GM19397 (cell line): ENCODE data around the gene PRKCH.

Source experiments
- ATAC-seq: cut with Tn5 transposase; IDR thresholded peaks from one replicate; pipeline ENCODE4 v1.9.1; 2021; ENCODE audit warnings: mild to moderate bottlenecking, moderate library complexity; ENCODE audit not compliant: unreplicated experiment

Gene PRKCH

DNA sequence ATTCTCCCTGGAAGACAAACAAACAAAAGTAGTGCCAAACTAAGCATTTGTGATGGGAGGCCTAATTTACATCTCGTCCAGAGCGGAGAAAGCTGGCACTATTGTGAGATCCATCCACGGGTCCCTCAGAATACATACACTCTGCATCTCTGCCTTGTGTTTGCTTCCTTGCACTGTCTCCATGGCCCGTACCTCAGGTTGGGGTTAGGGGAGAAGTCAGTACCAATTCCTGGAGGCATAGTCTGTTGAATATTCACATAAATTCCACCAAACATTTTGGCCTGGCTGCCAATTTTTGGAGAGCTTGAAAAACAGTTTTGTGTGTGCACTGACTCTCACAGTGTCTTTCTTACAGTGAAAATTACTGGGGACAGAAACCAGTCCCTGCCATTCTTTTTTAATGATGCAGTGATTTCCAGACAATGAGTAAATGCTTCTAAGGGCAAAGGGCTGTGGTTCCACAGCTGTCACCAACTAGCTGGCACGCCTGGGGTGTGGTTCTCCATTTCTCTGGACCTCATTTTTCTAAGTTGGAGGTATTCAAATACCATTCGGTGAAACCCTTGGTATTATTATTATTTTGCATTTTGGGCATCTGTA, 254.3 kb downstream of the PRKCH start:
- no peak for ATAC-seq

- ATAC-seq: no peak
These were observed 256.1 kb downstream of the PRKCH start for GRCh38 chr14:61577506-61577931.

GRCh38 chr14:61578745-61579144, 257.4 kb downstream of the PRKCH start:
- no peak for ATAC-seq

GRCh38 chr14:61581340-61581739, 260.0 kb downstream of the PRKCH start:
- ATAC-seq: no peak

- ATAC-seq: no peak
These were observed 260.7 kb downstream of the PRKCH start for GRCh38 chr14:61581955-61582615.

DNA sequence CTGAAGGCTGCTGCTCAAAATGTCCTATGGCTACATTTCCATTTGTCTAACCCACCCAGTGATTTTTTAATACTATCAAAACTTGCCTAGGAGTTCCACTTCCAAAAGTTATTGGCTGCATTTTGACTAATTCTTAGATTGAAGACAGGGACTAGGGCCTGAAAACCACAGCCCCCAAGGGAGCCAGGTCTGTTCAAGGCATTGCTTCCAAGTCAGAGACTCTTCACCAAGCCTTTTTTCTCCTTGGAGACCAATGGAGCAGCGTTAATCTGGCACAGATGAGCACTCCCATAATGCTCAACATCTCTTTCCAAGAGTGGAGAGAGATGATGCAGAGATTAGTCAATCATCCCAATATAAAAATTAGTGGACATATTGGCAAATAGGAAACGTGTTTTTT, 261.4 kb downstream of the PRKCH start:
- no peak for ATAC-seq

DNA sequence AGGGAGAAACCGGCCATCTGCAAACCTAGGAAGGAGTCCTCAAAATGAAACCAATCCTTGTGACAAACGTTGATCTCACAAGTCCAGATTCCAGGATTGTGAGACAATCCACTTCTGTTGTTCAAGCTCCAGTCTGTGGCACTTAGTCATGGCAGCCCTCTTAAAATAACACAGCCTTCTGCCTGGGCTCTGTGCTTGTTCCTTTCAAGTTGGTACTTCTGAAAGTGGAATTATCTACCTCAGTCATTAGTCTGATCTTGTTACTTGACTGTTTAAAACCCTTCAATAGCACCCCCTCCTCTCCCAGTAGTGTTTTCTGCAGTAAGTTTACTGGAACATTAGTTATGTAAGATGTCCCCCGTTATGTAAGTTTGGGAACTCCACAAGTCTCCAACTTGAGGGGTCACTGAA, 263.0 kb downstream of the PRKCH start:
- no peak for ATAC-seq

GRCh38 chr14:61585598-61586543, 264.5 kb downstream of the PRKCH start:
- ATAC-seq: no peak

DNA sequence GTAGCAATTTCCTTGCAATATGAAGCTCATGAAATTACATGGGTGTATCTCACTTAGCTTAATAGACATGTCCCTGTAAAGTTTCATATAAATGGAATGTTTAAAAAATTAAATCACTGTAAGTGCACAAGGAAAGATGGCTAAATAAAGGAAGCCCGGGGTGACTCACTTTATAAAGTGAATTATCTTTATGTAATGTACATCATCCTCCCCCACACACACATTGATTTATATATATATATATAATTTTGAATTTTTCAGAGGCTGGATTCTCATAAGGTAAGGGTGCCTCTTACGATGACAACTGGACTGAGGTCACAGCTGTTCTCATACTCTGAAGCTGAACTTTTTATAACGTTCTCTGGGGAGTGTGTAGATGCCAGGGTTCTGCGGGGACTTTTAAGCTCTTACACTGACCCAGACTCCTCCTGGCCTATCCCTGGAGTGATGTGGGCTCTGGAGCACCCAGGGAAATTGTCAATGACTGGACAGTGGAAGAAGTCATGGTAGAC, 265.2 kb downstream of the PRKCH start:
- ATAC-seq: no peak

DNA sequence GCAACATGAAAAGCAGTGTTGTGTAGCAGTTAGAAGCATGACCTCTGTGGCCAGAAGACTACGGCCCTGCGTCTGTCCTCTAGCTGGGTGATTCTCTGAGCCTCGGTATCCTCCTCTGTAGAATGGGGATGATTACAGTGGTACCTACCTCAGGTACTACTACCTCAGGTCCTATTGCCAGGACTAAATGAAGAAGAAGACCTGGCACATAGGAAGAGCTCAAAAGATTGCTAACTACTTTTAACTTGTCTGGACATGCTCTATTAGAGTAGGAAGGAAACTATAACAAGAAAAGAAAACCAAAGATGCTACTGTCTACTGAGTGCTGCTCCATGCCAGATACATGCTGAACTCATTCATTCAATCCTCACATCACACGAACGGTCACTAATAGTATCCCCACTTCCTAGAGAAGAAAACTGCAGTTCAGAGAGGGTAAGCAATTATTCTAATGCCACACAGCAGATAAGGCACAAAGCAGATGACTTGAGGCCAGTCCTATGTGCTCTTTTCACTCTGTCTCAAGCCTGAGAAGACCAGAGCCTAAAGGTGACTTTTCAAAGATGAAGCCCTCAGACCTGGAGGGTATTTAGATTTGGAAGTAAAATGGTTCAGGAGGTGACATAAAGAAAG, 265.8 kb downstream of the PRKCH start:
- no peak for ATAC-seq

- no peak for ATAC-seq
These were observed 267.1 kb downstream of the PRKCH start for GRCh38 chr14:61588419-61588901.

- no peak for ATAC-seq
These were observed 268.6 kb downstream of the PRKCH start for GRCh38 chr14:61589691-61590581.

DNA sequence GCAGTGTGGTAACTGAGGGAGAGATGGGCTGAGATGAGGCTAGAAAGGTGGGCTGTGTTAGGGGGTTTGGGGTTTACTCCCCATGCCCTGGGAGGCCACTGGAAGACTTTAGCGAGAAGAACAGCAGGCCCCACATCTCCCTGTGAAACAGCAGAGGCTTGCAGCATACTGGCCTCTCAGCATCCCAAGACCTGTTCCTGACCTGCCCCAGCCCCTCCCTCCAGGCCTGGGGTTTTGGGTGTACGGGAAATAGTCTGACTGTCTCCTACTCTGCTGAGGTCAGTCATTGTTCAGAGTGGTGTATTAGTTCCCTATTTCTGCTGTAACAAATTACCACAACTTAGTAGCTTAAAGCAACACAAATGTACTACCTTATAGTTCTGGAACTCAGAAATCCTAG, 270.5 kb downstream of the PRKCH start:
- ATAC-seq: no peak

GRCh38 chr14:61593330-61593729, 272.0 kb downstream of the PRKCH start:
- ATAC-seq: no peak

GRCh38 chr14:61596990-61597389, 275.6 kb downstream of the PRKCH start:
- ATAC-seq: no peak

DNA sequence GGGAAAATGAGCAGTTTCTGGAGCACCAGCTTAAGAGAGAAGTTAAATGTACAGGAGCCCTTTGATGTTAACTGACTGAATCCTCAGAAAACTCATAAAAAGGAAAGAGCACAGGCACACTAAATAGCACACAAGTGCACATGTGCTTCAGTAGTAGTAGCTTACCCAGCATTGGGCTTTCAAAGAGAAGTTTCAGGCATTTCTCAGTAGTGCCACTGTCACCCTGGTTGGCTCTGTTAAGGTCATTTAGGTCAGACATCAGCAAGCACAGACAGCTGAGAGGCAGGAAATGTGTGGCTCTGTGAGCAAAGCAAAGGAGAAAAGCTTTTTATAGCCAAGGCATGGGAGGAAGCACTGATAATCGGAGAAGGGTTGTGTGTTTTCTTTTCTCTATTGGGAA, 277.6 kb downstream of the PRKCH start:
- ATAC-seq: peak; percentile 47

DNA sequence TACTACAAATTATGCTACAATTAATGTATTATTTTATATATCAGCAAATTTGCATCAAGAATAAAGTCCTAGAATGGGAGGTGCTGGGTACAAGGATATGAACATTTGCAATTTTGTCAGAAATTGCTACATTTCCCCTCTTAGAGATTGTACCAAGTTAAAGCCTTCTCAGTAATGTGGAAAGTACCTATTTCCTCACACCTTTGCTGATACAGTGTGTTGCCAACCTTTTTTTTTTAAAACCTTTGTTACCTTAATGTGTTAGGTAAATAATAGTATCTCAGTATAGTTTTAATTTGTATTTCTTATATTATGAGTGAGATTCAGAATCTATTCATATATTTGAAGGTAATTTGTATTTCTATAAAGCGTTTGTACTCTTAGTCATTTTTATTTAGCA, 278.6 kb downstream of the PRKCH start:
- ATAC-seq: no peak
